ENCODE results near the gene SCO2. TPM values are rescaled to one million over a fixed set of nuclear protein-coding genes. Genes with fewer than 3 reads are reported as not detected.
"Not testable (repeated sequence)": the region's sequence is repeated elsewhere in the genome, so short reads cannot be mapped to it uniquely, and the experiment has no call there.

Gene SCO2
- total RNA-seq, 2 donors from 2014 or later = 0.94 TPM; not detected in 1

DNA sequence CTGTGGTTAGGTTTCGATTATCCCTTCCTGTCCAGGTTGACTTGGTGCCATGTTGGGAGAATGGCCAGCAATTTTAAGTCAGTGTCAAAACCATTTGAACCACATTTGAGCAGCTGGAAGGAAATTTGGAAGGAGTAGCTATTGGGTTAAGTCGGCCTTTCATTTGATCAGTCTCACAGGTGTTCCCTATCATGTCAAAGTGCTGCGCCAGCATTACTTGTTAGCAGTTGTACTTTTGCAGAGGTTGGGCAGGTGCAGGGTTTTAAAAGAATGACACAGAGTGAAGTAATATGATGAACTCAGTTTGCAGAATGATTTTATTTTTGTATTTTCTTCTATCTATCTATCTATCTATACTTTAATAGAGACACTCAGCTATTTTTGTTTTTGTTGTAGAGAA lies 10.8 kb upstream of the SCO2 start:
- H3K27me3 ChIP-seq = peaks cover 0 to 4% of the 10 kb centered on the region in 2 donors
- H3K36me3 ChIP-seq = no peaks in the 10 kb centered on the region
- TF ChIP-seq, protein P1, sequence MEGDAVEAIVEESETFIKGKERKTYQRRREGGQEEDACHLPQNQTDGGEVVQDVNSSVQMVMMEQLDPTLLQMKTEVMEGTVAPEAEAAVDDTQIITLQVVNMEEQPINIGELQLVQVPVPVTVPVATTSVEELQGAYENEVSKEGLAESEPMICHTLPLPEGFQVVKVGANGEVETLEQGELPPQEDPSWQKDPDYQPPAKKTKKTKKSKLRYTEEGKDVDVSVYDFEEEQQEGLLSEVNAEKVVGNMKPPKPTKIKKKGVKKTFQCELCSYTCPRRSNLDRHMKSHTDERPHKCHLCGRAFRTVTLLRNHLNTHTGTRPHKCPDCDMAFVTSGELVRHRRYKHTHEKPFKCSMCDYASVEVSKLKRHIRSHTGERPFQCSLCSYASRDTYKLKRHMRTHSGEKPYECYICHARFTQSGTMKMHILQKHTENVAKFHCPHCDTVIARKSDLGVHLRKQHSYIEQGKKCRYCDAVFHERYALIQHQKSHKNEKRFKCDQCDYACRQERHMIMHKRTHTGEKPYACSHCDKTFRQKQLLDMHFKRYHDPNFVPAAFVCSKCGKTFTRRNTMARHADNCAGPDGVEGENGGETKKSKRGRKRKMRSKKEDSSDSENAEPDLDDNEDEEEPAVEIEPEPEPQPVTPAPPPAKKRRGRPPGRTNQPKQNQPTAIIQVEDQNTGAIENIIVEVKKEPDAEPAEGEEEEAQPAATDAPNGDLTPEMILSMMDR (IDR thresholded peaks at IDR 0.05) = no peak
- H3K4me1 ChIP-seq = peaks cover 0 to 24% of the 10 kb centered on the region in 2 donors
- no peaks in the 10 kb centered on the region for H3K9me3 ChIP-seq
- no peak for DNase-seq (ENCODE audit: low spot score)
- no peak overlapping the region for H3K4me3 ChIP-seq
- no peak overlapping the region for H3K27ac ChIP-seq

DNA sequence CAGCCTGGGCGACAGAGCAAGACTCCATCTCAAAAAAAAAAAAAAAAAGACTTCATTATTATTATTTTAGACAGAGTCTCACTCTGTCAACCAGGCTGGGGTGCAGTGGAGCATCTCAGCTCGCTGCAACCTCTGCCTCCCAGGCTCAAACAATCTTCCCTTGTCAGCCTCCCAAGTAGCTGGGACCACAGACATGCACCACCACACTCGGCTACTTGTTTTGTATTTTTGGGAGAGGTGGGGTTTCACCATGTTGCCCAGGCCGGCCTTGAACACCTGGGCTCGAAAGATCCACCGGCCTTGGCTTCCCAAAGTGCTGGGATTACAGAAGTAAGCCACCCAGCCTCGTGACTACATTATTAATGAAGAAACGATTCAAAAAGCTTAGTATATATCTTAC lies 9.7 kb upstream of the SCO2 start:
- Histone ChIP-seq H3K9me3 (no peaks in the 10 kb centered on the region), H3K27me3 (peaks cover 0 to 7% of the 10 kb centered on the region in 2 donors), H3K4me1 (peaks cover 0 to 35% of the 10 kb centered on the region in 2 donors), H3K4me3 (no peak overlapping the region), H3K36me3 (no peaks in the 10 kb centered on the region), H3K27ac (no peak overlapping the region)
- DNase-seq (ENCODE audit: low spot score) = no peak
- TF ChIP-seq, protein P1 (IDR thresholded peaks at IDR 0.05) = no peak

DNA sequence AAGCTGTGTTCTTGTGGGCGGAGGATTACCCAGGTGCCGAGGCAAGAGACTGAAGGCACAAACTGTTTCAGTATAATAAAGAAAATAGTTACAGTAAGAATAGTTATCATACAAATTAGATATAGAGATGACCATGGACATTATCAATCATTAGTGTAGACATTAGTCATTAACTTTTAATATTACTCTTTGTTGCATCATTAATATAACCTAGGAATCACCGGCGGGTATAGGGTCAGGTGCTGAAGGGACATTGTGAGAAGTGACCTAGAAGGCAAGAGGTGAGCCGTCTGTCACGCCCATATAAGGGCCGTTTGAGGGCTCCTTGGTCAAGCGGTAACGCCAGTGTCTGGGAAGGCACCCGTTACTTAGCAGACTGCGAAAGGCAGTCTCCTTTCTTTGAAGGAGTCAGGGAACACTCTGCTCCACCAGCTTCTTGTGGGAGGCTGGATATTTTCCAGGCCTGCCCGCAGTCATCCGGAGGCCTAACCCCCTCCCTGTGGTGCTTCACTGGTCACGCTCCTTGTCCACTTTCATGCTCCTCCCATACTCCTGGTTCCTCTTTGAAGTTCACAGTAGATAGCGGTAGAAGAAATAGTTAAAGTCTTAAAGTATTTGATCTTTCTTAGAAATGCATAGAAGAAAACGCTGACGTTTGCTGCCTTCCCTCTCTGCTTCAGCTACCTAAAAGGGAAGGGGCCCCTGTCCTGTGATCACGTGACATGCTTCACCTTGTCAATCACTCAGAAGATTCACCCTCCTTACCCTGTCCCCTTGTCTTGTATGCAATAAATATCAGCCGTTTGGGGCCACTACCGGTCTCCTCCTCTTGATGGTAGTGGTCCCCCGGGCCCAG lies 8.7 kb upstream of the SCO2 start:
- H3K27me3 ChIP-seq; H3K4me3 ChIP-seq; DNase-seq (ENCODE audit: low spot score); H3K9me3 ChIP-seq; H3K36me3 ChIP-seq: not testable (repeated sequence)
- H3K27ac ChIP-seq = peak overlapping the region in 1 of 2 donors; percentile 10
- H3K4me1 ChIP-seq = peaks cover 0 to 39% of the 10 kb centered on the region in 2 donors

DNA sequence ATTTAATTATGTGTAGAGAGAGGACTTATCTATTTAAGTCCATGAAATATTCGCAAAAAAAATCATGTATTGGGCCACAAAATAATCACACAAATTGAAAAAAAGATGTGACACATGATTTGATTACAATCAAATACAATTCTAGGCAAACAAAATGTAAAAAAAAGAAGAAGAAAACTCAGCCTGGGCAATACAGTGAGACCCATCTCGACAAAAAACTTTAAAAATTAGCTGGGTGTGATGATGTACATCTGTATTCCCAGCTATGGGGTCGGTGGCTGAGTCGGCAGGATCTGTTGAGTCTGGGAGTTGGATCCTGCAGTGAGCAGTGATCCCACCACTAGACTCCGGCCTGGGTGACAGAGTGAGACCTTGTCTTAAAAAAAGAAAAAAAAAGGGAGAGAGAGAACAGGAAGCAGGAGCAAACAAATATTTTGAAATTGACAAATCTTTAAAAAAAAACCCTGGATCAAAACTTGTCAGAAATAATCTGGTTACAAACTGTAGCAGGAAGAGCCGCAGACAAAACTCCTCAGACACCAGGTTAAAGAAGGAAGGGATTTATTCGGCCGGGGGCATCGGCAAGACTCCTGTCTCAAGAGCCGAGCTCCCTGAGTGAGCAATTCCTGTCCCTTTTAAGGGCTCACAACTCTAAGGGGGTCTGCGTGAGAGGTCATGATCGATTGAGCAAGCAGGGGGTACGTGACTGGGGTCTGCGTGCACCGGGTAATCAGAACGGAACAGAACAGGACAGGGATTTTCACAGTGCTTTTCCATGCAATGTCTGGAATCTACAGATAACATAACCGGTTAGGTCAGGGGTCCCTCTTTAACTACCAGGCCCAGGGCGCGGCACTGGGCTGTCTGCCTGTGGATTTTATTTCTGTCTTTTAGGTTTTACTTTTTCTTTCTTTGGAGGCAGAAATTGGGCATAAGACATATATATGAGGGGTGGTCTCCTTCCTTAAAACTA lies 7.7 kb upstream of the SCO2 start:
- peaks cover 0 to 40% of the 10 kb centered on the region in 2 donors for H3K4me1 ChIP-seq
- no peak overlapping the region for H3K4me3 ChIP-seq
- H3K9me3 ChIP-seq = no peaks in the 10 kb centered on the region
- H3K27ac ChIP-seq = peak overlapping the region; percentile 92 to 96
- no peaks in the 10 kb centered on the region for H3K36me3 ChIP-seq
- TF ChIP-seq, protein P1 (IDR thresholded peaks at IDR 0.05) = no peak
- no peak for DNase-seq (ENCODE audit: low spot score)
- H3K27me3 ChIP-seq = peaks cover 0 to 7% of the 10 kb centered on the region in 2 donors

DNA sequence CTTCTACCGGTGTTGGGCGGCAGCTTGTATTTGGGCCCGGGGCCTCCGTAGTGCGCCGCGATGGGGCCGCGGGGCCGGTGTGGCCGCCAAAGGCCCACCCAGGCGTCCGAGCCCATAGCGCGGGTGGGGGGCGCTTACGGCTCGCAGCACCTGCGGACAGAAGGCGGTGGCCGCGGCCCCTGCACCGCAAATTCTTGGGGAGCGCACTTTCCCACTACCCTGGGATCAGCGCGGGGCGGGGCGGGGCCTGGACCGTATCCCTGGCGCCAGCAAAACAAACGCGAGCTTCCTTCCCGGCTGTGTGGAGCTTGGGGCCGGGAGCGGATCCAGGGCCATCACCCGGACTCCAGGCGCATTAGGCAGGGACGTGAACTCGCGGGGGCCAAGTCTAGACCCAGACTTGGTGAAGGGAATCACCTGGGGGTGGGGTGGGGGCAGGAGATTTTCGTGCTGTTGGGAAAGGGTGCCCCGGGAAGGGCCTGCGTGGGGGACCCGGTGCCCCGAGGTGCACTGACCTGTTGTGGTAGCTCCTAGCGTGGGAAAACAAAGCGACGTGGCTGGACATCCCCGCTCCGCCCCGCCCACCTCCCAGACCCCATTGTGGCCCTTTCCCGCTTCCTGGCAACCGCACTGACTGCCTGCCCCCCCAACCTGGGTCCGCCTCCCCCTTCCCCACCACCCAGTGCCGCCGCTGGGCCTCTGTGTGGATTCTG lies 6.7 kb upstream of the SCO2 start:
- Histone ChIP-seq H3K27me3 (peaks cover 0 to 7% of the 10 kb centered on the region in 2 donors), H3K4me1 (peaks cover 0 to 43% of the 10 kb centered on the region in 2 donors), H3K27ac (peak overlapping the region; percentile 92 to 96), H3K4me3 (peak overlapping the region; percentile 47 to 67), H3K9me3 (no peaks in the 10 kb centered on the region), H3K36me3 (no peaks in the 10 kb centered on the region)
- TF ChIP-seq, protein P1 (IDR thresholded peaks at IDR 0.05) = no peak
- DNase-seq (ENCODE audit: low spot score) = peak; percentile 86
